ENCODE measurements around the gene PRR5L.

GRCh38 chr11:36452961-36453360 is 156.9 kb downstream of the PRR5L start:
- TF ChIP-seq CTCF (IDR thresholded peaks at IDR 0.05) (no peak), ZFX (IDR thresholded peaks at IDR 0.05; ENCODE audit: borderline replicate concordance) (no peak)

Measured in 22Rv1 (cell line).